Measurements from ENCODE around the gene SOS1.

DNA sequence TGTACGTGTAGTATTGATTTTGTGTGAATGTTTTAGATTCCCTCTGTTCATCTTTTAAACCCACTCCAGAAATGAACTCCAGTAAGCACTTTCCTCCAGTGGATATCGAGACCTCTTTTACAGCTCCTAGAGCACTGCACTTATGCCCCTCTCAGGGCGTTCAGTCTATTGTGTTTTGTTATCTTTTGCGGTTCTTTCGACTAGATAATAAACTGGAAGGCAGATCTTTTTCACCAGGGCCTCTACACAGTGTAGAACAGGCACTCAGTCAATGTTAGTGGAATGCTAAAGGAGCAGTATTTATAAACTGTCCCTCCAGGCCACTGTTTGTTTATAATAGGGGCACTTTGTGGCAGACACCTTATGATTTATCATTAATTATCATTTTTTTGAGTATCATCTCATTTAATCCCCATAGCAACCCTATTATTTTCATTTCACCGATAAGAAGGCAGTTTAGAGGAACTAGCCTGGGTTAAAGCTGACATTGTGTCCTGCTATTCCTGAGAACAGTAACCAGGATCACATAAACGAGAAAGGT lies 742 bp upstream of the SOS1 start:
- TF ChIP-seq CTCF (IDR thresholded peaks at IDR 0.05) = no peak
- TF ChIP-seq POLR2A (IDR thresholded peaks at IDR 0.05) = no peak
